GM12878 (cell line): Measurements from ENCODE around the gene MYO7B. TPM values are rescaled to one million over a fixed set of nuclear protein-coding genes. Genes with fewer than 3 reads are reported as not detected.

Experiments used
- ATAC-seq: fragments of 200-7000 bp; cut with Tn5 transposase; 3 replicates; pipeline ENCODE4 v1.9.1; 2020; ENCODE audit warnings: mild to moderate bottlenecking, moderate library complexity
- BruUV-seq: library from RNA; stranded (reverse); fragments of 400-500 nt; replicated peaks from 2 replicates; lab custom pipeline; 2021; lab: Mats Ljungman, UMichigan
- CTCF ChIA-PET: fragments of 300-600 bp; sonication (Branson Sonifier 250); formaldehyde crosslinking; extraction: SDS; loops from one replicate; lab custom pipeline; 2021; ENCODE audit warnings: inconsistent platforms; lab: Yijun Ruan, JAX
- POLR2A ChIA-PET: fragments of 350-600 bp; formaldehyde crosslinking; extraction: SDS; loops from one replicate; lab custom pipeline; 2021; ENCODE audit warnings: inconsistent platforms; lab: Charles Lee
- RAD21 ChIA-PET: fragments of 300-600 bp; sonication (Branson Sonifier 250); formaldehyde crosslinking; loops from one replicate; lab custom pipeline; 2023; ENCODE audit warnings: antibody characterized with exemption; ENCODE audit not compliant: unreplicated experiment; lab: Charles Lee
- SMC1A ChIA-PET: fragments of 300-600 bp; sonication (Branson Sonifier 250); formaldehyde crosslinking; loops from one replicate; lab custom pipeline; 2023; ENCODE audit not compliant: unreplicated experiment, uncharacterized antibody; lab: Charles Lee
- DNase-seq: peaks from one replicate; pipeline ENCODE4 v3.0.0-alpha.2; 2011; ENCODE audit warnings: low read depth, low spot score
- FAIRE-seq: peaks from 3 replicates; lab custom pipeline; 2011; peaks lifted over from hg19 to GRCh38; lab: Jason Lieb, UNC
- H2AFZ ChIP-seq: 2 replicates; pipeline ENCODE4 v1.6.0; 2011; ENCODE audit warnings: low read depth, low read length, control low read depth; ENCODE audit not compliant: control insufficient read depth
- H3K27ac ChIP-seq: 2 replicates; pipeline ENCODE4 v1.5.1; 2011; ENCODE audit warnings: control low read depth; ENCODE audit not compliant: control insufficient read depth, insufficient read depth
- H3K27me3 ChIP-seq, 2 experiments: replicated peaks in 1 of 2; 2 replicates each; pipeline versions ENCODE4 v1.6.0 to v1.6.1; 2011; ENCODE audit warnings: low read length in 1 of 2; ENCODE audit not compliant: control insufficient read depth in 2 of 2, insufficient read depth in 2 of 2
- H3K36me3 ChIP-seq, 2 experiments: 2 replicates each; pipeline ENCODE4 v1.5.1; 2011; ENCODE audit warnings: low read length in 1 of 2; ENCODE audit not compliant: control insufficient read depth in 2 of 2, insufficient read depth in 2 of 2
- H3K4me1 ChIP-seq: 2 replicates; pipeline ENCODE4 v1.6.1; 2011; ENCODE audit warnings: mild to moderate bottlenecking, low read length, moderate library complexity, mixed read lengths; ENCODE audit not compliant: control insufficient read depth, insufficient read depth
- H3K4me2 ChIP-seq: 2 replicates; pipeline ENCODE4 v1.6.0; 2011; ENCODE audit warnings: control low read depth; ENCODE audit not compliant: control insufficient read depth, insufficient read depth
- H3K4me3 ChIP-seq: fragments of 200-600 bp; sonication (generic); 2 replicates; pipeline ENCODE4 v1.5.1; 2016
- H3K79me2 ChIP-seq: 2 replicates; pipeline ENCODE4 v1.6.0; 2011; ENCODE audit warnings: low read length; ENCODE audit not compliant: control insufficient read depth, insufficient read depth
- H3K9ac ChIP-seq: 2 replicates; pipeline ENCODE4 v1.8.0; 2011; ENCODE audit warnings: low read length, control low read depth, mixed read lengths; ENCODE audit not compliant: control insufficient read depth, insufficient read depth
- H3K9me3 ChIP-seq: replicated peaks from 3 replicates; pipeline ENCODE4 v1.5.1; 2011; ENCODE audit warnings: mild to moderate bottlenecking, low read length; ENCODE audit not compliant: control insufficient read depth, insufficient read depth
- H4K20me1 ChIP-seq: 2 replicates; pipeline ENCODE4 v1.6.0; 2011; ENCODE audit not compliant: control insufficient read depth, insufficient read depth
- BACH1 ChIP-seq: fragments of 450-650 bp; IDR thresholded peaks from 2 replicates; pipeline ENCODE4 v1.6.1; 2017; ENCODE audit warnings: mild to moderate bottlenecking, borderline replicate concordance
- BCL11A ChIP-seq: IDR thresholded peaks from 2 replicates; pipeline ENCODE4 v1.6.1; 2011; ENCODE audit warnings: low read depth, low read length
- BCL3 ChIP-seq: IDR thresholded peaks from 2 replicates; pipeline ENCODE4 v1.6.1; 2011; ENCODE audit warnings: borderline replicate concordance, low read depth, mild to moderate bottlenecking, moderate library complexity, low read length; ENCODE audit not compliant: insufficient read depth, poor library complexity, severe bottlenecking
- CBX3 ChIP-seq: fragments of 200-600 bp; sonication (generic); IDR thresholded peaks from 2 replicates; pipeline ENCODE4 v1.6.1; 2016; ENCODE audit warnings: low read depth, borderline replicate concordance
- EP300 ChIP-seq, 2 experiments: fragments of 150-350 bp in 1 of 2; IDR thresholded peaks; 2 replicates each; pipeline ENCODE4 v1.6.1; 2011 to 2012; ENCODE audit warnings: low read depth in 2 of 2, low read length in 2 of 2, borderline replicate concordance in 1 of 2, improper control_type of control experiment in 1 of 2, inconsistent platforms in 1 of 2; ENCODE audit not compliant: control insufficient read depth in 1 of 2
- GABPA ChIP-seq: IDR thresholded peaks from 2 replicates; pipeline ENCODE4 v1.6.1; 2014; ENCODE audit warnings: antibody characterized with exemption, low read depth, mild to moderate bottlenecking, inconsistent platforms
- IKZF2 ChIP-seq, 2 experiments: fragments of 450-650 bp; IDR thresholded peaks; 2 replicates each; pipeline ENCODE4 v1.6.1; 2017; ENCODE audit warnings: mild to moderate bottlenecking in 2 of 2, moderate library complexity in 2 of 2
- RFX5 ChIP-seq: IDR thresholded peaks from 2 replicates; pipeline ENCODE4 v1.6.1; 2011; ENCODE audit warnings: low read depth, low read length, improper control_type of control experiment
- SUZ12 ChIP-seq: fragments of 200-600 bp; sonication (generic); IDR thresholded peaks from one replicate; pipeline ENCODE4 v1.6.1; 2018; ENCODE audit warnings: antibody characterized with exemption, mild to moderate bottlenecking; ENCODE audit not compliant: unreplicated experiment
- WRNIP1 ChIP-seq: IDR thresholded peaks from 2 replicates; pipeline ENCODE4 v1.6.1; 2011; ENCODE audit warnings: low read depth, low read length, improper control_type of control experiment, borderline replicate concordance
- ZNF622 ChIP-seq: fragments of 450-650 bp; IDR thresholded peaks from 2 replicates; pipeline ENCODE4 v1.6.1; 2017; ENCODE audit warnings: mild to moderate bottlenecking, inconsistent platforms
- WGBS: methylation state at CpG from one replicate; pipeline ENCODE4 v1.1.6; 2016; ENCODE audit warnings: low lambda C conversion rate; ENCODE audit not compliant: insufficient replicate concordance, insufficient coverage; ENCODE audit errors: missing lambda C conversion rate; 5-methylcytosine and 5-hydroxymethylcytosine counted together
- in situ Hi-C: fragments of 300-500 bp; cut with MboI; formaldehyde crosslinking; loops from 9 replicates; pipeline ENCODE4 v1.14.3; 2018; ENCODE audit warnings: mixed read lengths
- intact Hi-C: fragments of 100-400 bp; cut with micrococcal nuclease; formaldehyde crosslinking; loops from one replicate; pipeline ENCODE4 v1.14.2; 2022; ENCODE audit not compliant: unreplicated experiment
- polyA plus RNA-seq, 11 experiments: library from polyadenylated mRNA; depleted of rRNA in 4 of 11; unstranded in 6 of 11; stranded (reverse) in 5 of 11; fragments of >200 nt; fragmentation: Nextera tagmentation in 4 of 11; fragmentation: Illumina TruSeq in 1 of 11; extraction: Ambion mirVana in 4 of 11; extraction: Trizol in 1 of 11; gene quantifications; 1 replicate in 1 of 11; 2 replicates in 10 of 11; pipeline versions ENCODE4 v1.2.1 to v1.2.3, GENCODE V29; 2011 to 2016; ENCODE audit warnings: inconsistent platforms in 2 of 11, missing spikeins in 2 of 11, low read depth in 1 of 11
- total RNA-seq, 4 experiments: library from RNA; depleted of rRNA in 3 of 4; stranded (reverse); fragments of >200 nt in 3 of 4; fragmentation: Illumina TruSeq in 1 of 4; extraction: Trizol in 1 of 4; gene quantifications; 2 replicates each; pipeline versions ENCODE4 v1.2.1 to v1.2.3, GENCODE V29; 2013 to 2021

Gene MYO7B
- total and polyA plus RNA-seq, 10 of the 15 experiments (the other 5 are each of a cell fraction or from before 2014, with no cell fraction given) = 0.08 to 4.8 (median 1.2) TPM

GRCh38 chr2:127589841-127590240 is 54.4 kb downstream of the MYO7B start:
- no peak overlapping the region for H3K4me3 ChIP-seq
- H3K36me3 ChIP-seq = no peaks in the 10 kb centered on the region
- no peak overlapping the region for H3K4me2 ChIP-seq
- 74% methylated on average over 4 of the region's 5 CpGs for WGBS
- intact Hi-C loops = no loop called here
- no peaks in the 10 kb centered on the region for H3K9me3 ChIP-seq
- H2AFZ ChIP-seq = no peak overlapping the region
- no peak for ATAC-seq
- no peaks in the 10 kb centered on the region for H3K4me1 ChIP-seq
- SMC1A ChIA-PET = interaction anchor here (1.8 kb wide), 1 partner anchor 7 kb away, joined by 4 read pairs; no protein-coding TSS in a partner anchor
- no peak overlapping the region for H3K9ac ChIP-seq
- H3K27me3 ChIP-seq = no peaks in the 10 kb centered on the region
- no peak for FAIRE-seq
- RAD21 ChIA-PET = interaction anchor here (2.0 kb wide), 1 partner anchor 216 kb away, joined by 6 read pairs; no protein-coding TSS in a partner anchor
- TF ChIP-seq BACH1 = no peak
- no peaks in the 10 kb centered on the region for H4K20me1 ChIP-seq
- H3K79me2 ChIP-seq = no peaks in the 10 kb centered on the region
- in situ Hi-C loops = no loop called here
- POLR2A ChIA-PET = no interaction called here
- no peak overlapping the region for H3K27ac ChIP-seq
- BruUV-seq = no TSS peak
- CTCF ChIA-PET = interaction anchor here (0.6 to 4.5 kb wide), 5 partner anchors 10 to 191 kb away, joined by 3 to 90 read pairs (median 5); no protein-coding TSS in a partner anchor
- DNase-seq = no peak

- Histone ChIP-seq H3K4me3 (no peak overlapping the region), H3K9me3 (no peaks in the 10 kb centered on the region), H3K36me3 (no peaks in the 10 kb centered on the region), H4K20me1 (no peaks in the 10 kb centered on the region), H3K4me1 (no peaks in the 10 kb centered on the region), H3K4me2 (no peak overlapping the region), H3K79me2 (no peaks in the 10 kb centered on the region), H3K27me3 (no peaks in the 10 kb centered on the region), H2AFZ (no peak overlapping the region), H3K9ac (no peak overlapping the region), H3K27ac (no peak overlapping the region)
- ChIA-PET POLR2A (no interaction called here), SMC1A (interaction anchor here (0.5 to 2.3 kb wide), 20 partner anchors 8 to 271 kb away, joined by 3 to 26 read pairs (median 3); no protein-coding TSS in a partner anchor), RAD21 (interaction anchor here (0.6 to 2.0 kb wide), 24 partner anchors 13 to 644 kb away, joined by 3 to 23 read pairs (median 3); partner anchors contain the start of genes IWS1 and WDR33), CTCF (interaction anchor here (0.6 to 4.5 kb wide), 51 partner anchors 9 to 644 kb away, joined by 3 to 90 read pairs (median 4); partner anchors contain the start of genes IWS1 and WDR33)
- ATAC-seq (no peak; the same call in 2 of the 3 replicates), DNase-seq (no peak), FAIRE-seq (no peak)
- BruUV-seq = no TSS peak
- WGBS = 45% methylated on average over 8 of the region's 8 CpGs
- intact Hi-C loops = loop anchor here (1.0 kb wide), 1 partner anchor 59 kb away; no protein-coding TSS in a partner anchor
- in situ Hi-C loops = no loop called here
- TF ChIP-seq IKZF2 (IDR thresholded peaks at IDR 0.05) (no peak), CBX3 (no peak), BCL3 (no peak), BCL11A (no peak), GABPA (no peak), EP300 (IDR thresholded peaks at IDR 0.05; ENCODE audit: borderline replicate concordance in 1 of 2, control insufficient read depth in 1 of 2, low read depth in 2 of 2, low read length in 2 of 2) (no peak), RFX5 (no peak), WRNIP1 (no peak), SUZ12 (no peak), ZNF622 (no peak)
These were observed 55.1 kb downstream of the MYO7B start for GRCh38 chr2:127590386-127591190.
